ENCODE data around the gene FARSB. TPM values are rescaled to one million over a fixed set of nuclear protein-coding genes. Genes with fewer than 3 reads are reported as not detected.

The FARSB gene
- total and polyA plus RNA-seq, 2 experiments from 2014 or later: 16.8 to 40.3 TPM

- Histone ChIP-seq H2AFZ (no peak overlapping the region), H3K9me3 (ENCODE audit: low read depth) (no peaks in the 10 kb centered on the region), H3K4me1 (ENCODE audit: insufficient read depth) (no peaks in the 10 kb centered on the region), H3K36me3 (ENCODE audit: low read depth) (peaks cover 43% of the 10 kb centered on the region), H4K20me1 (ENCODE audit: insufficient read depth) (no peaks in the 10 kb centered on the region), H3K79me2 (ENCODE audit: insufficient read depth) (peaks cover 26% of the 10 kb centered on the region), H3K9me2 (ENCODE audit: insufficient read depth) (no peaks in the 10 kb centered on the region), H3K27ac (no peak overlapping the region), H3K4me2 (ENCODE audit: unreplicated experiment) (no peak overlapping the region), H3F3A (ENCODE audit: insufficient read depth) (no peaks in the 10 kb centered on the region), H3K4me3 (no peak overlapping the region), H3K9ac (no peak overlapping the region), H3K27me3 (replicated peaks; ENCODE audit: insufficient read depth) (no peaks in the 10 kb centered on the region)
- 87 to 93% methylated on average over 2 of the region's 2 CpGs for WGBS, 2 experiments (ENCODE audit: low coverage in 1 of 2, low lambda C conversion rate in 2 of 2, missing lambda C conversion rate in 2 of 2)
- in situ Hi-C loops (cut with MboI): no loop called here
- no peak for TF ChIP-seq EZH2phosphoT487 (IDR thresholded peaks at IDR 0.05; ENCODE audit: insufficient read depth, low read depth)
- TF ChIP-seq EZH2 (IDR thresholded peaks at IDR 0.05; ENCODE audit: insufficient read depth, poor library complexity, severe bottlenecking): no peak
- no peak for DNase-seq
These were observed 14.6 kb downstream of the FARSB start for GRCh38 chr2:222641336-222641735.

GRCh38 chr2:222637067-222637466 is 18.8 kb downstream of the FARSB start:
- Histone ChIP-seq H3K27ac (no peak overlapping the region), H2AFZ (no peak overlapping the region), H3K4me1 (ENCODE audit: insufficient read depth) (no peaks in the 10 kb centered on the region), H3K36me3 (ENCODE audit: low read depth) (peaks cover 63% of the 10 kb centered on the region), H3K27me3 (replicated peaks; ENCODE audit: insufficient read depth) (no peaks in the 10 kb centered on the region), H3K9me3 (ENCODE audit: low read depth) (no peaks in the 10 kb centered on the region), H3K4me2 (ENCODE audit: unreplicated experiment) (no peak overlapping the region), H3K4me3 (no peak overlapping the region), H3K9ac (no peak overlapping the region), H3K79me2 (ENCODE audit: insufficient read depth) (peaks cover 10% of the 10 kb centered on the region; the same call in 1 of the 2 replicates), H3K9me2 (ENCODE audit: insufficient read depth) (no peaks in the 10 kb centered on the region), H3F3A (ENCODE audit: insufficient read depth) (no peaks in the 10 kb centered on the region), H4K20me1 (ENCODE audit: insufficient read depth) (no peaks in the 10 kb centered on the region)
- WGBS, 2 experiments (ENCODE audit: low coverage in 1 of 2, low lambda C conversion rate in 2 of 2, missing lambda C conversion rate in 2 of 2): 95 to 100% methylated on average over 1 of the region's 1 CpG
- in situ Hi-C loops (cut with MboI): no loop called here
- no peak for DNase-seq
- TF ChIP-seq EZH2phosphoT487 (IDR thresholded peaks at IDR 0.05; ENCODE audit: insufficient read depth, low read depth): no peak
- TF ChIP-seq EZH2 (IDR thresholded peaks at IDR 0.05; ENCODE audit: insufficient read depth, poor library complexity, severe bottlenecking): no peak

DNA sequence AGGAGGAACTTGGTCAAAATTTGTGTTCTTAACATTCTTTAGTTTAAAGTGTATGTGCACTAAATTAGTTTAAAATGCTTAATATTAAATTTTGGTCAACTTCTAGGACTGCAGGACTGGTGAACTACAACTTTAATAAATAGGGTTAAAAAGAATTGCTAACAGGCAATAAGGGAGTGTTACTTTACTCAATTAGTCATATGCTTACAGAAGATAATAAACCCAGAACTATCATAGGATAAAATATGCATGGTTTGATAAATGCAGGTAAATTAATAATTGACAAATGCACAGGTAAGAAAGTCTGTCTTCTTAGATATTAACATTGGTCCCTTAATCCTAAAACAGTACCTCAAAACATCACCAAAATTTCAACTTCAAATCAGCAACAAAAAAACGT is 20.6 kb downstream of the FARSB start:
- no peak for DNase-seq
- TF ChIP-seq EZH2 (IDR thresholded peaks at IDR 0.05; ENCODE audit: insufficient read depth, poor library complexity, severe bottlenecking) (no peak), EZH2phosphoT487 (IDR thresholded peaks at IDR 0.05; ENCODE audit: insufficient read depth, low read depth) (no peak)
- Histone ChIP-seq H3K9ac (no peak overlapping the region), H3F3A (ENCODE audit: insufficient read depth) (no peaks in the 10 kb centered on the region), H3K36me3 (ENCODE audit: low read depth) (peaks cover 81% of the 10 kb centered on the region), H3K79me2 (ENCODE audit: insufficient read depth) (peaks cover 10% of the 10 kb centered on the region; the same call in 1 of the 2 replicates), H4K20me1 (ENCODE audit: insufficient read depth) (no peaks in the 10 kb centered on the region), H3K4me2 (ENCODE audit: unreplicated experiment) (no peak overlapping the region), H3K9me3 (ENCODE audit: low read depth) (no peaks in the 10 kb centered on the region), H3K27me3 (replicated peaks; ENCODE audit: insufficient read depth) (no peaks in the 10 kb centered on the region), H3K27ac (no peak overlapping the region), H3K9me2 (ENCODE audit: insufficient read depth) (no peaks in the 10 kb centered on the region), H3K4me3 (no peak overlapping the region), H2AFZ (no peak overlapping the region), H3K4me1 (ENCODE audit: insufficient read depth) (no peaks in the 10 kb centered on the region)
- in situ Hi-C loops (cut with MboI): no loop called here
- WGBS, 2 experiments (ENCODE audit: low coverage in 1 of 2, low lambda C conversion rate in 2 of 2, missing lambda C conversion rate in 2 of 2): 100% methylated on average over 1 of the region's 1 CpG

DNA sequence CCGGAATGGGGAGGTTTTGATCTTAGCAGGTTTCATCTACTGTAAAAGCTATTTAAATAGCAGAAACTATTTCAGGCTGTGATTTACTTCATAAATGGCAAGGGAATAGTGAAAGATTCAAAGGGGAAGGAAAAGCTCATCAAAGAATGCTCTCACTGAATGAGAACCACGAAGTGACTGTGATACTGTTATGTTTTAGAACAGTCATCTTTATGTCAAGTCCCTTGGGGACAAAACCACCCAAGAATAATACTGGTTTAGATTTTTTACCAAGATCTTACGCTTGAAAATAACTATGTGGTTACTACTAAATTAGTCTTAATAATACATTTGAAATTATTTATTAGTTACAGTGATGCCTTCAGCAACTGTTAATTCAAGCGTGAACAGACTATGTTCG is 28.1 kb downstream of the FARSB start:
- DNase-seq: no peak
- Histone ChIP-seq H3K4me2 (ENCODE audit: unreplicated experiment) (no peak overlapping the region), H3K36me3 (ENCODE audit: low read depth) (peaks cover 82% of the 10 kb centered on the region), H3F3A (ENCODE audit: insufficient read depth) (no peaks in the 10 kb centered on the region), H3K27ac (no peak overlapping the region), H3K4me3 (no peak overlapping the region), H3K9ac (no peak overlapping the region), H3K4me1 (ENCODE audit: insufficient read depth) (no peaks in the 10 kb centered on the region), H3K27me3 (replicated peaks; ENCODE audit: insufficient read depth) (no peaks in the 10 kb centered on the region), H2AFZ (no peak overlapping the region), H3K79me2 (ENCODE audit: insufficient read depth) (no peaks in the 10 kb centered on the region), H4K20me1 (ENCODE audit: insufficient read depth) (no peaks in the 10 kb centered on the region), H3K9me3 (ENCODE audit: low read depth) (no peaks in the 10 kb centered on the region), H3K9me2 (ENCODE audit: insufficient read depth) (no peaks in the 10 kb centered on the region)
- TF ChIP-seq EZH2phosphoT487 (IDR thresholded peaks at IDR 0.05; ENCODE audit: insufficient read depth, low read depth) (no peak), EZH2 (IDR thresholded peaks at IDR 0.05; ENCODE audit: insufficient read depth, poor library complexity, severe bottlenecking) (no peak)
- in situ Hi-C loops (cut with MboI): no loop called here
- WGBS, 2 experiments (ENCODE audit: low coverage in 1 of 2, low lambda C conversion rate in 2 of 2, missing lambda C conversion rate in 2 of 2): 94% methylated on average over 5 of the region's 5 CpGs

GRCh38 chr2:222623756-222624309 is 32.1 kb downstream of the FARSB start:
- H3K36me3 ChIP-seq (ENCODE audit: low read depth): peaks cover 53% of the 10 kb centered on the region
- H3K9me2 ChIP-seq (ENCODE audit: insufficient read depth): no peaks in the 10 kb centered on the region
- H3K9me3 ChIP-seq (ENCODE audit: low read depth): no peaks in the 10 kb centered on the region
- H2AFZ ChIP-seq: no peak overlapping the region
- DNase-seq: no peak
- no peak overlapping the region for H3K27ac ChIP-seq
- no peak overlapping the region for H3K4me2 ChIP-seq (ENCODE audit: unreplicated experiment)
- H3K4me3 ChIP-seq: no peak overlapping the region
- no peaks in the 10 kb centered on the region for H3F3A ChIP-seq (ENCODE audit: insufficient read depth)
- no peaks in the 10 kb centered on the region for H3K4me1 ChIP-seq (ENCODE audit: insufficient read depth)
- no peaks in the 10 kb centered on the region for H3K27me3 ChIP-seq (replicated peaks; ENCODE audit: insufficient read depth)
- in situ Hi-C loops (cut with MboI): no loop called here
- H3K9ac ChIP-seq: no peak overlapping the region
- no peaks in the 10 kb centered on the region for H3K79me2 ChIP-seq (ENCODE audit: insufficient read depth)
- WGBS, 2 experiments (ENCODE audit: low coverage in 1 of 2, low lambda C conversion rate in 2 of 2, missing lambda C conversion rate in 2 of 2): 87 to 89% methylated on average over 6 of the region's 6 CpGs
- no peaks in the 10 kb centered on the region for H4K20me1 ChIP-seq (ENCODE audit: insufficient read depth)
- no peak for TF ChIP-seq EZH2phosphoT487 (IDR thresholded peaks at IDR 0.05; ENCODE audit: insufficient read depth, low read depth)
- no peak for TF ChIP-seq EZH2 (IDR thresholded peaks at IDR 0.05; ENCODE audit: insufficient read depth, poor library complexity, severe bottlenecking)
